WTC11 (cell line): ENCODE measurements around the gene FOXA2. TPM values are rescaled to one million over a fixed set of nuclear protein-coding genes. Genes with fewer than 3 reads are reported as not detected.

ENCODE experiments used
- ATAC-seq: fragments of 200-7000 bp; cut with Tn5 transposase; 2 replicates; pipeline ENCODE4 v1.10.0; 2021; ENCODE audit warnings: mild to moderate bottlenecking, moderate library complexity
- CTCF ChIA-PET: fragments of 300-600 bp; sonication (Branson Sonifier 250); formaldehyde crosslinking; loops from one replicate; lab custom pipeline; 2021; ENCODE audit warnings: antibody characterized with exemption; lab: Charles Lee
- POLR2A ChIA-PET: fragments of 350-600 bp; sonication (Branson Sonifier 250); formaldehyde crosslinking; loops from one replicate; lab custom pipeline; 2021; ENCODE audit warnings: antibody characterized with exemption; lab: Charles Lee
- DNase-seq: peaks from one replicate; pipeline ENCODE4 v3.0.0; 2021; ENCODE audit warnings: low spot score
- H3K27ac Mint-ChIP-seq: 2 replicates; pipeline ENCODE4 v1.8.0; 2021; ENCODE audit warnings: mixed read lengths
- H3K27me3 Mint-ChIP-seq: 2 replicates; pipeline ENCODE4 v1.8.0; 2021; ENCODE audit warnings: low read depth, mild to moderate bottlenecking, moderate library complexity, mixed read lengths
- H3K36me3 Mint-ChIP-seq: 2 replicates; pipeline ENCODE4 v1.8.0; 2021; ENCODE audit warnings: mixed read lengths
- H3K4me1 Mint-ChIP-seq: 2 replicates; pipeline ENCODE4 v1.8.0; 2022; ENCODE audit warnings: mixed read lengths
- H3K4me3 Mint-ChIP-seq: 2 replicates; pipeline ENCODE4 v1.8.0; 2021; ENCODE audit warnings: mild to moderate bottlenecking, moderate library complexity, mixed read lengths
- H3K9me3 Mint-ChIP-seq: 2 replicates; pipeline ENCODE4 v1.8.0; 2021; ENCODE audit warnings: mixed read lengths
- ELF4 ChIP-seq: sonication (generic); formaldehyde crosslinking; IDR thresholded peaks from 2 replicates; pipeline ENCODE4 v1.8.1; 2022; ENCODE audit warnings: low read depth, mild to moderate bottlenecking, moderate library complexity, missing genetic modification reagents
- ETV6 ChIP-seq: sonication (generic); formaldehyde crosslinking; IDR thresholded peaks from 2 replicates; pipeline ENCODE4 v1.8.1; 2022; ENCODE audit warnings: mild to moderate bottlenecking, missing genetic modification reagents
- FOXP1 ChIP-seq: sonication (generic); formaldehyde crosslinking; IDR thresholded peaks from 2 replicates; pipeline ENCODE4 v1.8.0; 2022; ENCODE audit warnings: missing genetic modification reagents, mild to moderate bottlenecking, moderate library complexity, borderline replicate concordance
- GABPB1 ChIP-seq: sonication (generic); formaldehyde crosslinking; IDR thresholded peaks from 2 replicates; pipeline ENCODE4 v1.8.1; 2023; ENCODE audit warnings: mild to moderate bottlenecking, missing genetic modification reagents
- GRHL2 ChIP-seq: fragments of 250-450 bp; sonication (Bioruptor Pico); IDR thresholded peaks from 2 replicates; pipeline ENCODE4 v1.8.0; 2022; ENCODE audit warnings: mild to moderate bottlenecking, moderate library complexity; ENCODE audit not compliant: insufficient replicate concordance, severe bottlenecking
- GTF2I ChIP-seq: fragments of 250-450 bp; sonication (Bioruptor Pico); conservative IDR thresholded peaks from 2 replicates; pipeline ENCODE4 v1.4.0; 2021; ENCODE audit warnings: mild to moderate bottlenecking
- KAT7 ChIP-seq: sonication (generic); formaldehyde crosslinking; IDR thresholded peaks from 2 replicates; pipeline ENCODE4 v1.8.1; 2023; ENCODE audit warnings: missing genetic modification reagents, mild to moderate bottlenecking, borderline replicate concordance
- NFATC4 ChIP-seq: fragments of 250-450 bp; sonication (Bioruptor Pico); IDR thresholded peaks from 2 replicates; pipeline ENCODE4 v1.9.0; 2021; ENCODE audit warnings: mild to moderate bottlenecking
- OVOL2 ChIP-seq: fragments of 250-450 bp; sonication (Bioruptor Pico); IDR thresholded peaks from 2 replicates; pipeline ENCODE4 v1.9.0; 2021; ENCODE audit warnings: mild to moderate bottlenecking, borderline replicate concordance
- RELA ChIP-seq: sonication (generic); formaldehyde crosslinking; IDR thresholded peaks from 2 replicates; pipeline ENCODE4 v1.8.1; 2022; ENCODE audit warnings: missing genetic modification reagents, mild to moderate bottlenecking, borderline replicate concordance
- SOX15 ChIP-seq: fragments of 250-450 bp; sonication (Bioruptor Pico); IDR thresholded peaks from 2 replicates; pipeline ENCODE4 v1.9.0; 2021; ENCODE audit warnings: mild to moderate bottlenecking
- ZBTB21 ChIP-seq: sonication (generic); formaldehyde crosslinking; IDR thresholded peaks from 2 replicates; pipeline ENCODE4 v1.8.1; 2023; ENCODE audit warnings: mild to moderate bottlenecking, missing genetic modification reagents, borderline replicate concordance
- ZNF232 ChIP-seq: sonication (generic); formaldehyde crosslinking; IDR thresholded peaks from 2 replicates; pipeline ENCODE4 v1.8.0; 2022; ENCODE audit warnings: mild to moderate bottlenecking, missing genetic modification reagents
- total RNA-seq: library from RNA; stranded (reverse); gene quantifications from 3 replicates; pipeline ENCODE4 v1.2.3, GENCODE V29; 2021
- TF ChIP-seq, protein P1 (sequence below): sonication (generic); formaldehyde crosslinking; IDR thresholded peaks from 2 replicates; pipeline ENCODE4 v1.8.1; 2022; ENCODE audit warnings: mild to moderate bottlenecking, missing genetic modification reagents, moderate library complexity, borderline replicate concordance
- TF ChIP-seq, protein P2 (sequence below): sonication (generic); formaldehyde crosslinking; IDR thresholded peaks from 2 replicates; pipeline ENCODE4 v1.8.1; 2023; ENCODE audit warnings: mild to moderate bottlenecking, moderate library complexity, missing genetic modification reagents
- TF ChIP-seq, protein P3 (sequence below): fragments of 250-450 bp; sonication (Bioruptor Pico); IDR thresholded peaks from 2 replicates; pipeline ENCODE4 v1.9.0; 2021; ENCODE audit warnings: mild to moderate bottlenecking
- TF ChIP-seq, protein P4 (sequence below): sonication (generic); formaldehyde crosslinking; IDR thresholded peaks from 2 replicates; pipeline ENCODE4 v1.8.0; 2022; ENCODE audit warnings: mild to moderate bottlenecking, missing genetic modification reagents
- TF ChIP-seq, protein P5 (sequence below): sonication (generic); formaldehyde crosslinking; IDR thresholded peaks from 2 replicates; pipeline ENCODE4 v1.8.0; 2022; ENCODE audit warnings: missing genetic modification reagents
- TF ChIP-seq, protein P6 (sequence below): sonication (generic); formaldehyde crosslinking; IDR thresholded peaks from 2 replicates; pipeline ENCODE4 v1.8.0; 2022; ENCODE audit warnings: mild to moderate bottlenecking, missing genetic modification reagents
- TF ChIP-seq, protein P7 (sequence below): fragments of 250-450 bp; sonication (Bioruptor Pico); conservative IDR thresholded peaks from 2 replicates; pipeline ENCODE4 v1.9.0; 2021; ENCODE audit warnings: mild to moderate bottlenecking

FOXA2 gene
- total RNA-seq, 1 experiment from 2014 or later: 3.1 TPM

DNA sequence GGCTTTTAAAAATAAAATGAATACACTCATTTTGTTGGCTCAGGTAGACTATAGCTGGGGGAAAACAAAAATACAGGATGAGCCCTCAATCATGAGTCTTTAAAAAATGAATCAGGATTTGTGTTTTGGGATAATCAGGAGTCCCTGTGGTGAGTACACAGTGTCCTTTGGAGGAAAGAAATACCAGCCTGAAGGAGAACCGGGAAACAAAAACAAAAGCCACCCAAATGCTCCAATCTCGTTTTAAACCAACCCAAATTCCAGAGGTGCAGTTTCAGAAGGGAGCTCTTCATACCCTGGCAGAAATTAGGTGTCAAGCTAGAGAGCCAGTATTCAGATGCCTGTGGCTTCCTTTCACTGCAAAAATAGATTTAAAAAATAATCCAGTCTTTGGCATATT, 23.3 kb upstream of the FOXA2 start:
- no peak overlapping the region for H3K4me3 Mint-ChIP-seq
- TF ChIP-seq, protein P1, sequence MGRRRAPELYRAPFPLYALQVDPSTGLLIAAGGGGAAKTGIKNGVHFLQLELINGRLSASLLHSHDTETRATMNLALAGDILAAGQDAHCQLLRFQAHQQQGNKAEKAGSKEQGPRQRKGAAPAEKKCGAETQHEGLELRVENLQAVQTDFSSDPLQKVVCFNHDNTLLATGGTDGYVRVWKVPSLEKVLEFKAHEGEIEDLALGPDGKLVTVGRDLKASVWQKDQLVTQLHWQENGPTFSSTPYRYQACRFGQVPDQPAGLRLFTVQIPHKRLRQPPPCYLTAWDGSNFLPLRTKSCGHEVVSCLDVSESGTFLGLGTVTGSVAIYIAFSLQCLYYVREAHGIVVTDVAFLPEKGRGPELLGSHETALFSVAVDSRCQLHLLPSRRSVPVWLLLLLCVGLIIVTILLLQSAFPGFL (CRISPR knock-in tag): no peak
- TF ChIP-seq, protein P2, sequence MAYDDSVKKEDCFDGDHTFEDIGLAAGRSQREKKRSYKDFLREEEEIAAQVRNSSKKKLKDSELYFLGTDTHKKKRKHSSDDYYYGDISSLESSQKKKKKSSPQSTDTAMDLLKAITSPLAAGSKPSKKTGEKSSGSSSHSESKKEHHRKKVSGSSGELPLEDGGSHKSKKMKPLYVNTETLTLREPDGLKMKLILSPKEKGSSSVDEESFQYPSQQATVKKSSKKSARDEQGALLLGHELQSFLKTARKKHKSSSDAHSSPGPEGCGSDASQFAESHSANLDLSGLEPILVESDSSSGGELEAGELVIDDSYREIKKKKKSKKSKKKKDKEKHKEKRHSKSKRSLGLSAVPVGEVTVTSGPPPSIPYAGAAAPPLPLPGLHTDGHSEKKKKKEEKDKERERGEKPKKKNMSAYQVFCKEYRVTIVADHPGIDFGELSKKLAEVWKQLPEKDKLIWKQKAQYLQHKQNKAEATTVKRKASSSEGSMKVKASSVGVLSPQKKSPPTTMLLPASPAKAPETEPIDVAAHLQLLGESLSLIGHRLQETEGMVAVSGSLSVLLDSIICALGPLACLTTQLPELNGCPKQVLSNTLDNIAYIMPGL (CRISPR knock-in tag): no peak
- TF ChIP-seq KAT7 (CRISPR knock-in tag) (no peak), ZBTB21 (CRISPR knock-in tag) (no peak), SOX15 (CRISPR knock-in tag) (no peak), RELA (no peak), ZNF232 (CRISPR knock-in tag) (no peak), ETV6 (CRISPR knock-in tag) (no peak), GTF2I (CRISPR knock-in tag) (no peak), OVOL2 (CRISPR knock-in tag) (no peak), NFATC4 (no peak), FOXP1 (CRISPR knock-in tag) (no peak), ELF4 (CRISPR knock-in tag) (no peak)
- TF ChIP-seq, protein P3, sequence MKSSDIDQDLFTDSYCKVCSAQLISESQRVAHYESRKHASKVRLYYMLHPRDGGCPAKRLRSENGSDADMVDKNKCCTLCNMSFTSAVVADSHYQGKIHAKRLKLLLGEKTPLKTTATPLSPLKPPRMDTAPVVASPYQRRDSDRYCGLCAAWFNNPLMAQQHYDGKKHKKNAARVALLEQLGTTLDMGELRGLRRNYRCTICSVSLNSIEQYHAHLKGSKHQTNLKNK (CRISPR knock-in tag): no peak
- TF ChIP-seq, protein P4, sequence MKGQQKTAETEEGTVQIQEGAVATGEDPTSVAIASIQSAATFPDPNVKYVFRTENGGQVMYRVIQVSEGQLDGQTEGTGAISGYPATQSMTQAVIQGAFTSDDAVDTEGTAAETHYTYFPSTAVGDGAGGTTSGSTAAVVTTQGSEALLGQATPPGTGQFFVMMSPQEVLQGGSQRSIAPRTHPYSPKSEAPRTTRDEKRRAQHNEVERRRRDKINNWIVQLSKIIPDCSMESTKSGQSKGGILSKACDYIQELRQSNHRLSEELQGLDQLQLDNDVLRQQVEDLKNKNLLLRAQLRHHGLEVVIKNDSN: no peak
- TF ChIP-seq, protein P5, sequence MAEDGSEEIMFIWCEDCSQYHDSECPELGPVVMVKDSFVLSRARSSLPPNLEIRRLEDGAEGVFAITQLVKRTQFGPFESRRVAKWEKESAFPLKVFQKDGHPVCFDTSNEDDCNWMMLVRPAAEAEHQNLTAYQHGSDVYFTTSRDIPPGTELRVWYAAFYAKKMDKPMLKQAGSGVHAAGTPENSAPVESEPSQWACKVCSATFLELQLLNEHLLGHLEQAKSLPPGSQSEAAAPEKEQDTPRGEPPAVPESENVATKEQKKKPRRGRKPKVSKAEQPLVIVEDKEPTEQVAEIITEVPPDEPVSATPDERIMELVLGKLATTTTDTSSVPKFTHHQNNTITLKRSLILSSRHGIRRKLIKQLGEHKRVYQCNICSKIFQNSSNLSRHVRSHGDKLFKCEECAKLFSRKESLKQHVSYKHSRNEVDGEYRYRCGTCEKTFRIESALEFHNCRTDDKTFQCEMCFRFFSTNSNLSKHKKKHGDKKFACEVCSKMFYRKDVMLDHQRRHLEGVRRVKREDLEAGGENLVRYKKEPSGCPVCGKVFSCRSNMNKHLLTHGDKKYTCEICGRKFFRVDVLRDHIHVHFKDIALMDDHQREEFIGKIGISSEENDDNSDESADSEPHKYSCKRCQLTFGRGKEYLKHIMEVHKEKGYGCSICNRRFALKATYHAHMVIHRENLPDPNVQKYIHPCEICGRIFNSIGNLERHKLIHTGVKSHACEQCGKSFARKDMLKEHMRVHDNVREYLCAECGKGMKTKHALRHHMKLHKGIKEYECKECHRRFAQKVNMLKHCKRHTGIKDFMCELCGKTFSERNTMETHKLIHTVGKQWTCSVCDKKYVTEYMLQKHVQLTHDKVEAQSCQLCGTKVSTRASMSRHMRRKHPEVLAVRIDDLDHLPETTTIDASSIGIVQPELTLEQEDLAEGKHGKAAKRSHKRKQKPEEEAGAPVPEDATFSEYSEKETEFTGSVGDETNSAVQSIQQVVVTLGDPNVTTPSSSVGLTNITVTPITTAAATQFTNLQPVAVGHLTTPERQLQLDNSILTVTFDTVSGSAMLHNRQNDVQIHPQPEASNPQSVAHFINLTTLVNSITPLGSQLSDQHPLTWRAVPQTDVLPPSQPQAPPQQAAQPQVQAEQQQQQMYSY (CRISPR knock-in tag): no peak
- TF ChIP-seq, protein P6, sequence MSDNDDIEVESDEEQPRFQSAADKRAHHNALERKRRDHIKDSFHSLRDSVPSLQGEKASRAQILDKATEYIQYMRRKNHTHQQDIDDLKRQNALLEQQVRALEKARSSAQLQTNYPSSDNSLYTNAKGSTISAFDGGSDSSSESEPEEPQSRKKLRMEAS (CRISPR knock-in tag): no peak
- TF ChIP-seq, all 79 proteins: peak for 0
- Mint-ChIP-seq H3K9me3 (peaks cover 28% of the 10 kb centered on the region), H3K27ac (no peak overlapping the region), H3K36me3 (peaks cover 8% of the 10 kb centered on the region), H3K27me3 (peaks cover 16% of the 10 kb centered on the region), H3K4me1 (peaks cover 36% of the 10 kb centered on the region)
- CTCF ChIA-PET: interaction anchor here (1.3 to 1.9 kb wide), 3 partner anchors 21 to 84 kb away, joined by 6 to 11 read pairs (median 6); no protein-coding TSS in a partner anchor
- no peak for ATAC-seq
- DNase-seq: no peak
- POLR2A ChIA-PET: no interaction called here

DNA sequence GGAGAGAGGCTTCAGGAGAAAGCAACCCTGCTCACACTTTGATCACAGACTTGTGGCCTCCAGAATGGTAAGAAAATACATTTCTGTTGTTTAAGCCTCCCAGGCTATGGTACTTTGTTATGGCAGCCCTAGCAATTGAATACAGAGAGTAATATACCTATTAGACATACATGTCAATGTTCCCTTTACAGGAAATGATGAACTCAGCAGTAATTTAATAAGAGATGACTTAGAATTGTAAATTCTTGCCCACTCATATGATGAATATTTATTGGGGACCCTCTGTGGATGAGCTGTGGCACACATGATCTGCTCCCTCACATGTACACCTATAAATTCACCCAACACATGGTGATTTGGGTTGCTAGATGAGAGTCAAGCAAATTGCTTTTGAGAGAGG, 20.4 kb upstream of the FOXA2 start:
- Mint-ChIP-seq H3K27me3 (peaks cover 30% of the 10 kb centered on the region), H3K4me3 (no peak overlapping the region), H3K36me3 (no peaks in the 10 kb centered on the region), H3K9me3 (peaks cover 4% of the 10 kb centered on the region; the same call in 1 of the 2 replicates), H3K4me1 (peaks cover 29% of the 10 kb centered on the region), H3K27ac (no peak overlapping the region)
- TF ChIP-seq GABPB1 (CRISPR knock-in tag) (no peak), GRHL2 (no peak)
- TF ChIP-seq, protein P3 (CRISPR knock-in tag): no peak
- TF ChIP-seq, protein P7, sequence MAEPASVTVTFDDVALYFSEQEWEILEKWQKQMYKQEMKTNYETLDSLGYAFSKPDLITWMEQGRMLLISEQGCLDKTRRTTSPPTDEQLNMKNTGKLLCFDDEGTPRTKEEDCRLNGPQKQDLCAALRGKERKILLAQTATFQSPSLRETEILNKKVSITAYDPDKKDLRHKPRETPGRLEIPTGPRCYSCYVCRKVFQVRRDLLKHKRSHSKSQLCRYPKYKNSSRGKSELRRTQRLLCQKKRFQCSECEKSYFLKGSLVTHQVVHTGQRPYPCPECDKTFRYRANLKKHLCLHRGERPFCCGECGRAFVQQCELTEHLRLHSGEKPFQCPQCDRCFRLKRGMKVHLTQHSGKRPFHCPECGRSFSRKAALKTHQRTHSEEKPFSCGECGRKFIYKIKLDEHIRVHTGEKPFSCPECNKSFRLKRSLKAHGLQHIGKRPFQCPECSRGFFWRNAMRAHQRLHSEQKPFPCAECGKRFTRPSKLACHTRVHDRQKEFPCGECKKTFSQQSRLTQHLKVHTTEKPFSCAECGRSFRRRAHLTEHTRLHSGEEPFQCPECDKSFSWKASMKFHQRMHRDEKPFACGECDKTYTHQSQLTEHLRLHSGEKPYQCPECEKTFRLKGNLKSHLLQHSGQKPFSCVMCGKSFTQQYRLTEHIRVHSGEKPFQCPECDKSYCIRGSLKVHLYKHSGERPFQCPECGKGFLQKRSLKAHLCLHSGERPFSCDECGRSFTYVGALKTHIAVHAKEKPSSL (CRISPR knock-in tag): no peak
- no peak for ATAC-seq
- POLR2A ChIA-PET: no interaction called here
- no peak for DNase-seq
- CTCF ChIA-PET: no interaction called here
